Stimulated activated CD8-positive, alpha-beta memory T cell treated with anti-CD3 and anti-CD28 coated beads, Interleukin-12 subunit alpha, Interleukin-12 subunit beta, amount 100 ng/mL, for 4 hours (primary cell): ENCODE data around the gene WASL.
"Not testable (repeated sequence)": the region's sequence is repeated elsewhere in the genome, so short reads cannot be mapped to it uniquely, and the experiment has no call there.

ENCODE experiments used
- DNase-seq: peaks from one replicate; pipeline ENCODE4 v3.0.0-alpha.2; 2020; ENCODE audit warnings: low read depth

WASL gene

GRCh38 chr7:123769371-123769770, 20.6 kb upstream of the WASL start:
- DNase-seq: no peak

- DNase-seq: no peak
These were observed 19.7 kb upstream of the WASL start for GRCh38 chr7:123768493-123768892.

- no peak for DNase-seq
These were observed 14.4 kb upstream of the WASL start for GRCh38 chr7:123763191-123763661.

GRCh38 chr7:123761729-123762128, 12.9 kb upstream of the WASL start:
- DNase-seq: no peak

GRCh38 chr7:123757095-123757494, 8.3 kb upstream of the WASL start:
- DNase-seq: no peak

GRCh38 chr7:123755338-123755737, 6.5 kb upstream of the WASL start:
- DNase-seq: no peak

- DNase-seq: no peak
These were observed 5.6 kb upstream of the WASL start for GRCh38 chr7:123754271-123754871.

GRCh38 chr7:123752534-123752933, 3.7 kb upstream of the WASL start:
- DNase-seq: no peak

GRCh38 chr7:123751821-123752220, 3.0 kb upstream of the WASL start:
- no peak for DNase-seq

- DNase-seq: no peak
These were observed 1.8 kb upstream of the WASL start for GRCh38 chr7:123750389-123751230.

- no peak for DNase-seq
These were observed 694 bp upstream of the WASL start for GRCh38 chr7:123749537-123749857.

- DNase-seq: peak; percentile 13
These were observed 551 bp downstream of the WASL start for GRCh38 chr7:123748171-123748733.

- no peak for DNase-seq
These were observed 1.1 kb downstream of the WASL start for GRCh38 chr7:123747620-123748141.

- no peak for DNase-seq
These were observed 1.8 kb downstream of the WASL start for GRCh38 chr7:123746931-123747488.

- DNase-seq: no peak
These were observed 2.7 kb downstream of the WASL start for GRCh38 chr7:123746055-123746454.

GRCh38 chr7:123745437-123745836, 3.4 kb downstream of the WASL start:
- DNase-seq: no peak

GRCh38 chr7:123744416-123744815, 4.4 kb downstream of the WASL start:
- DNase-seq: no peak

- DNase-seq: no peak
These were observed 6.9 kb downstream of the WASL start for GRCh38 chr7:123741940-123742339.

GRCh38 chr7:123738808-123739207, 10.0 kb downstream of the WASL start:
- DNase-seq: no peak

- no peak for DNase-seq
These were observed 10.4 kb downstream of the WASL start for GRCh38 chr7:123738356-123738755.

- DNase-seq: not testable (repeated sequence)
These were observed 11.6 kb downstream of the WASL start for GRCh38 chr7:123737168-123737674.

- no peak for DNase-seq
These were observed 13.3 kb downstream of the WASL start for GRCh38 chr7:123735539-123735938.

- no peak for DNase-seq
These were observed 14.3 kb downstream of the WASL start for GRCh38 chr7:123734498-123734897.
